PC-3 (cell line): ENCODE results near the gene NR2F6. TPM values are rescaled to one million over a fixed set of nuclear protein-coding genes. Genes with fewer than 3 reads are reported as not detected.

Experiments used
- ATAC-seq: fragments of 200-7000 bp; cut with Tn5 transposase; 2 replicates; pipeline ENCODE4 v1.9.1; 2020; ENCODE audit warnings: mild to moderate bottlenecking, moderate library complexity
- BruUV-seq: library from RNA; stranded (reverse); fragments of 400-500 nt; replicated peaks from 2 replicates; lab custom pipeline; 2021; lab: Mats Ljungman, UMichigan
- CTCF ChIA-PET: fragments of 300-600 bp; sonication (Branson Sonifier 250); formaldehyde crosslinking; loops from one replicate; lab custom pipeline; 2022; ENCODE audit warnings: antibody characterized with exemption; lab: Charles Lee
- POLR2A ChIA-PET: fragments of 300-600 bp; sonication (Branson Sonifier 250); formaldehyde crosslinking; loops from one replicate; lab custom pipeline; 2022; ENCODE audit warnings: antibody characterized with exemption; ENCODE audit not compliant: unreplicated experiment; lab: Charles Lee
- DNase-seq: peaks from one replicate; pipeline ENCODE4 v3.0.0-alpha.2; 2015
- H2AFZ ChIP-seq: fragments of 300-600 bp; sonication (generic); 2 replicates; pipeline ENCODE4 v1.6.0; 2016; ENCODE audit warnings: antibody characterized with exemption, low read length
- H3F3A ChIP-seq: fragments of 300-600 bp; sonication (generic); one replicate; pipeline ENCODE4 v1.6.0; 2017; ENCODE audit warnings: antibody characterized with exemption, low read length, control low read depth, mild to moderate bottlenecking; ENCODE audit not compliant: unreplicated experiment
- H3K27ac ChIP-seq: fragments of 300-600 bp; sonication (generic); 2 replicates; pipeline ENCODE4 v1.5.1; 2016; ENCODE audit warnings: mild to moderate bottlenecking, low read length
- H3K27me3 ChIP-seq: fragments of 300-600 bp; sonication (generic); 2 replicates; pipeline ENCODE4 v1.6.1; 2016; ENCODE audit warnings: low read length, mixed read lengths
- H3K36me3 ChIP-seq: fragments of 300-600 bp; sonication (generic); 2 replicates; pipeline ENCODE4 v1.6.1; 2016; ENCODE audit warnings: low read depth, mixed run types, low read length, mixed read lengths
- H3K4me1 ChIP-seq: fragments of 300-600 bp; sonication (generic); 2 replicates; pipeline ENCODE4 v1.5.1; 2016; ENCODE audit warnings: low read length; ENCODE audit not compliant: insufficient read depth
- H3K4me2 ChIP-seq: fragments of 300-600 bp; sonication (generic); 2 replicates; pipeline ENCODE4 v1.6.0; 2016; ENCODE audit warnings: low read length
- H3K4me3 ChIP-seq: fragments of 300-600 bp; sonication (generic); 2 replicates; pipeline ENCODE4 v1.5.1; 2016; ENCODE audit warnings: mild to moderate bottlenecking, low read length, mixed read lengths
- H3K79me2 ChIP-seq: fragments of 300-600 bp; sonication (generic); 2 replicates; pipeline ENCODE4 v1.6.1; 2017; ENCODE audit warnings: low read length, mixed read lengths
- H3K9ac ChIP-seq: fragments of 300-600 bp; sonication (generic); 2 replicates; pipeline ENCODE4 v1.6.0; 2016; ENCODE audit warnings: mild to moderate bottlenecking, low read length
- H3K9me2 ChIP-seq: fragments of 300-600 bp; sonication (generic); replicated peaks from 2 replicates; pipeline ENCODE4 v1.6.1; 2016; ENCODE audit warnings: mixed run types, low read length, mixed read lengths
- H3K9me3 ChIP-seq: fragments of 300-600 bp; sonication (generic); 2 replicates; pipeline ENCODE4 v1.6.1; 2016; ENCODE audit warnings: low read length, mixed read lengths
- H4K20me1 ChIP-seq: fragments of 300-600 bp; sonication (generic); 2 replicates; pipeline ENCODE4 v1.6.1; 2016; ENCODE audit warnings: low read length, mixed read lengths
- EZH2 ChIP-seq: fragments of 300-600 bp; sonication (generic); IDR thresholded peaks from one replicate; pipeline ENCODE4 v1.6.1; 2017; ENCODE audit warnings: antibody characterized with exemption, mild to moderate bottlenecking, low read length; ENCODE audit not compliant: unreplicated experiment
- EZH2phosphoT487 ChIP-seq: fragments of 300-600 bp; sonication (generic); IDR thresholded peaks from 2 replicates; pipeline ENCODE4 v1.6.1; 2018; ENCODE audit warnings: mild to moderate bottlenecking, antibody characterized with exemption, low read length, borderline replicate concordance
- intact Hi-C: fragments of 100-400 bp; cut with micrococcal nuclease; formaldehyde crosslinking; loops from 2 replicates; pipeline ENCODE4 v1.9.0; 2023
- total RNA-seq: library from RNA; depleted of rRNA; stranded (reverse); fragments of >200 nt; gene quantifications from 2 replicates; pipeline ENCODE4 v1.2.3, GENCODE V29; 2014
- TF ChIP-seq, protein P1 (sequence below): fragments of 300-600 bp; sonication (generic); conservative IDR thresholded peaks from 2 replicates; pipeline ENCODE4 v1.5.1; 2017; ENCODE audit warnings: antibody characterized with exemption, low read depth, mild to moderate bottlenecking, low read length

NR2F6 gene
- total RNA-seq, 1 experiment from 2014 or later, result 134 TPM

- BruUV-seq, result no TSS peak
- Histone ChIP-seq H3K4me3 (no peak overlapping the region), H3F3A (no peaks in the 10 kb centered on the region), H3K4me2 (no peak overlapping the region), H3K79me2 (0 out of 2 replicates have a peak, but pooled peaks cover 6% of the 10 kb centered on the region), H3K9me3 (no peaks in the 10 kb centered on the region), H3K27me3 (no peaks in the 10 kb centered on the region), H3K4me1 (peaks cover under 1% of the 10 kb centered on the region; the same call in 1 of the 2 replicates), H3K36me3 (no peaks in the 10 kb centered on the region), H2AFZ (no peak overlapping the region), H3K27ac (no peak overlapping the region), H3K9me2 (no peaks in the 10 kb centered on the region), H3K9ac (no peak overlapping the region), H4K20me1 (no peaks in the 10 kb centered on the region)
- intact Hi-C loops, result no loop called here
- CTCF ChIA-PET, result interaction anchor here (0.6 kb wide), 1 partner anchor 18 kb away, joined by 4 read pairs; no protein-coding TSS in a partner anchor
- POLR2A ChIA-PET, result no interaction called here
- DNase-seq (no peak), ATAC-seq (no peak)
- TF ChIP-seq EZH2, result no peak
- no peak for TF ChIP-seq EZH2phosphoT487
- TF ChIP-seq, protein P1, sequence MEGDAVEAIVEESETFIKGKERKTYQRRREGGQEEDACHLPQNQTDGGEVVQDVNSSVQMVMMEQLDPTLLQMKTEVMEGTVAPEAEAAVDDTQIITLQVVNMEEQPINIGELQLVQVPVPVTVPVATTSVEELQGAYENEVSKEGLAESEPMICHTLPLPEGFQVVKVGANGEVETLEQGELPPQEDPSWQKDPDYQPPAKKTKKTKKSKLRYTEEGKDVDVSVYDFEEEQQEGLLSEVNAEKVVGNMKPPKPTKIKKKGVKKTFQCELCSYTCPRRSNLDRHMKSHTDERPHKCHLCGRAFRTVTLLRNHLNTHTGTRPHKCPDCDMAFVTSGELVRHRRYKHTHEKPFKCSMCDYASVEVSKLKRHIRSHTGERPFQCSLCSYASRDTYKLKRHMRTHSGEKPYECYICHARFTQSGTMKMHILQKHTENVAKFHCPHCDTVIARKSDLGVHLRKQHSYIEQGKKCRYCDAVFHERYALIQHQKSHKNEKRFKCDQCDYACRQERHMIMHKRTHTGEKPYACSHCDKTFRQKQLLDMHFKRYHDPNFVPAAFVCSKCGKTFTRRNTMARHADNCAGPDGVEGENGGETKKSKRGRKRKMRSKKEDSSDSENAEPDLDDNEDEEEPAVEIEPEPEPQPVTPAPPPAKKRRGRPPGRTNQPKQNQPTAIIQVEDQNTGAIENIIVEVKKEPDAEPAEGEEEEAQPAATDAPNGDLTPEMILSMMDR, result no peak
Measured at GRCh38 chr19:17225053-17225452, 20.7 kb downstream of the NR2F6 start.

GRCh38 chr19:17220207-17220758, 25.4 kb downstream of the NR2F6 start:
- ChIA-PET CTCF (no interaction called here), POLR2A (no interaction called here)
- Histone ChIP-seq H3K27ac (no peak overlapping the region), H3K27me3 (no peaks in the 10 kb centered on the region), H3K4me2 (no peak overlapping the region), H3K79me2 (peaks cover 7% of the 10 kb centered on the region), H3K9me3 (no peaks in the 10 kb centered on the region), H3F3A (no peaks in the 10 kb centered on the region), H3K9ac (no peak overlapping the region), H3K4me1 (peaks cover 14% of the 10 kb centered on the region; the same call in 1 of the 2 replicates), H2AFZ (no peak overlapping the region), H4K20me1 (no peaks in the 10 kb centered on the region), H3K36me3 (no peaks in the 10 kb centered on the region), H3K4me3 (no peak overlapping the region), H3K9me2 (no peaks in the 10 kb centered on the region)
- intact Hi-C loops, result no loop called here
- no peak for TF ChIP-seq EZH2phosphoT487
- no peak for TF ChIP-seq EZH2
- TF ChIP-seq, protein P1, result no peak
- peak; percentile 47 for DNase-seq
- ATAC-seq, result peak; percentile 44
- no TSS peak for BruUV-seq

DNA sequence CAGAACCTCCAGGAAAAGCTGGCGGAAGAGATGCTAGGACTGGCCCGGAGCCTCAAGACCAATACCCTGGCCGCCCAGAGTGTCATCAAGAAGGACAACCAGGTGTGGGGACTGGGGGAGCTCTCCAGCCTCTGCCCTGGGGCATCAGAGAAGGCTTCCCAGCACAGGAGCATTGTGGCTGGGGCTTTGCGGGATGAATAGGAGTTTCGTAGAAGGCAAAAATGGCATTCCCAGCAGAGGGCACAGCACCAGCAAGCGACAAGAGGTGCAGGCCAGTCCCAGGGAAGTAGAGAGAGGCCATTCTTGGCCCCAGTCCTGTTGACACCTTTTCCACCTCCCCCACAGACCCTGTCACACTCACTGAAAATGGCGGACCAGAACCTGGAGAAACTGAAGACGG, 26.4 kb downstream of the NR2F6 start:
- ATAC-seq, result no peak
- peaks cover 7% of the 10 kb centered on the region for H3K79me2 ChIP-seq
- no peaks in the 10 kb centered on the region for H3K9me2 ChIP-seq
- no peaks in the 10 kb centered on the region for H3K27me3 ChIP-seq
- H3K4me1 ChIP-seq, result peaks cover 21% of the 10 kb centered on the region
- TF ChIP-seq EZH2, result no peak
- TF ChIP-seq, protein P1, result no peak
- TF ChIP-seq EZH2phosphoT487, result no peak
- ChIA-PET POLR2A (no interaction called here), CTCF (no interaction called here)
- H3K27ac ChIP-seq, result no peak overlapping the region
- no peak overlapping the region for H3K4me3 ChIP-seq
- no peak overlapping the region for H3K9ac ChIP-seq
- H3K9me3 ChIP-seq, result no peaks in the 10 kb centered on the region
- intact Hi-C loops, result no loop called here
- DNase-seq, result no peak
- no peaks in the 10 kb centered on the region for H3F3A ChIP-seq
- no peaks in the 10 kb centered on the region for H3K36me3 ChIP-seq
- BruUV-seq, result no TSS peak
- no peak overlapping the region for H2AFZ ChIP-seq
- no peaks in the 10 kb centered on the region for H4K20me1 ChIP-seq
- no peak overlapping the region for H3K4me2 ChIP-seq
